ENCODE data around the gene GTF2H4.

DNA sequence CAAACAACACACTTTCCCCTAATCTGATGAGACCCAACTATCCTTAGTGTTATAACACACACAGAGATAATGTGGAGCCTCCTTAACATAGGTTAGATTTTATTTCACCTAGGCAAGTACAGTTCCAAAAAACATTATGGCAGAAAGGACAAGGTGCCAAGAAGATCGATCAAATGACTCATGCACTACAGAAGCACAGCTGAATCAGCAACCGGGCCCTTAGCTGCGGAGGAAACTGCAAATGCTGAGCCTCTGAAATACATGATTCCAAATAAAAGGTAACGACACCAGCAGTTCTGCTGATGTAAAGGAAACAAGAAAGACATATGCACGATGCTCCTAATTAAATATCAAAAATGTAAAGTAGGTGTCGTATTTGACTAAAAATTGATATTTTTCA is 55.6 kb downstream of the GTF2H4 start:
- TF ChIP-seq, protein P1, sequence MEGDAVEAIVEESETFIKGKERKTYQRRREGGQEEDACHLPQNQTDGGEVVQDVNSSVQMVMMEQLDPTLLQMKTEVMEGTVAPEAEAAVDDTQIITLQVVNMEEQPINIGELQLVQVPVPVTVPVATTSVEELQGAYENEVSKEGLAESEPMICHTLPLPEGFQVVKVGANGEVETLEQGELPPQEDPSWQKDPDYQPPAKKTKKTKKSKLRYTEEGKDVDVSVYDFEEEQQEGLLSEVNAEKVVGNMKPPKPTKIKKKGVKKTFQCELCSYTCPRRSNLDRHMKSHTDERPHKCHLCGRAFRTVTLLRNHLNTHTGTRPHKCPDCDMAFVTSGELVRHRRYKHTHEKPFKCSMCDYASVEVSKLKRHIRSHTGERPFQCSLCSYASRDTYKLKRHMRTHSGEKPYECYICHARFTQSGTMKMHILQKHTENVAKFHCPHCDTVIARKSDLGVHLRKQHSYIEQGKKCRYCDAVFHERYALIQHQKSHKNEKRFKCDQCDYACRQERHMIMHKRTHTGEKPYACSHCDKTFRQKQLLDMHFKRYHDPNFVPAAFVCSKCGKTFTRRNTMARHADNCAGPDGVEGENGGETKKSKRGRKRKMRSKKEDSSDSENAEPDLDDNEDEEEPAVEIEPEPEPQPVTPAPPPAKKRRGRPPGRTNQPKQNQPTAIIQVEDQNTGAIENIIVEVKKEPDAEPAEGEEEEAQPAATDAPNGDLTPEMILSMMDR (IDR thresholded peaks at IDR 0.05): no peak
- TF ChIP-seq EP300 (IDR thresholded peaks at IDR 0.05): no peak
